IPS DF 4.7 (cell line): Measurements from ENCODE around the gene PRXL2B.
"Not testable (repeated sequence)": the region's sequence is repeated elsewhere in the genome, so short reads cannot be mapped to it uniquely, and the experiment has no call there.

Experiments
- DNase-seq: peaks from one replicate; pipeline ENCODE4 v3.0.0-alpha.2; 2013; ENCODE audit warnings: low spot score; ENCODE audit errors: extremely low read depth

PRXL2B gene

GRCh38 chr1:2612591-2613365 lies 26.2 kb downstream of the PRXL2B start:
- no peak for DNase-seq

- DNase-seq, result no peak
Measured at GRCh38 chr1:2614145-2614544, 27.6 kb downstream of the PRXL2B start.

GRCh38 chr1:2617971-2618470 lies 31.4 kb downstream of the PRXL2B start:
- no peak for DNase-seq

- no peak for DNase-seq
Measured at GRCh38 chr1:2623571-2624337, 37.2 kb downstream of the PRXL2B start.

- no peak for DNase-seq
Measured at GRCh38 chr1:2624735-2625300, 38.2 kb downstream of the PRXL2B start.

- DNase-seq, result no peak
Measured at GRCh38 chr1:2625311-2625710, 38.7 kb downstream of the PRXL2B start.

GRCh38 chr1:2625748-2626147 lies 39.2 kb downstream of the PRXL2B start:
- not testable (repeated sequence) for DNase-seq

GRCh38 chr1:2627746-2628145 lies 41.2 kb downstream of the PRXL2B start:
- DNase-seq, result no peak

- DNase-seq, result no peak
Measured at GRCh38 chr1:2628191-2628932, 41.8 kb downstream of the PRXL2B start.

GRCh38 chr1:2628933-2629626 lies 42.5 kb downstream of the PRXL2B start:
- DNase-seq, result no peak

- no peak for DNase-seq
Measured at GRCh38 chr1:2629627-2630497, 43.3 kb downstream of the PRXL2B start.

- DNase-seq, result no peak
Measured at GRCh38 chr1:2630498-2631135, 44.0 kb downstream of the PRXL2B start.

GRCh38 chr1:2631136-2632050 lies 44.8 kb downstream of the PRXL2B start:
- no peak for DNase-seq

- DNase-seq, result no peak
Measured at GRCh38 chr1:2632051-2632430, 45.5 kb downstream of the PRXL2B start.

- DNase-seq, result no peak
Measured at GRCh38 chr1:2632561-2633361, 46.2 kb downstream of the PRXL2B start, which contains the start of gene MMEL1. TSS of gene MMEL1 (minus strand) at chr1:2633016. CDS start at chr1:2629484, 3,532 bp downstream.

- DNase-seq, result no peak
Measured at GRCh38 chr1:2633366-2633935, 46.9 kb downstream of the PRXL2B start.

GRCh38 chr1:2633936-2634491 lies 47.4 kb downstream of the PRXL2B start:
- DNase-seq, result no peak
